Stimulated activated CD4-positive, alpha-beta T cell treated with anti-CD3 and anti-CD28 coated beads, Interleukin-1b, Interleukin-23, amount 100 ng/mL, for 4 hours (primary cell): ENCODE measurements around the gene ENO2.

Experiments
- DNase-seq, 2 donors: peaks; one replicate each; pipeline ENCODE4 v3.0.0-alpha.2; 2020; ENCODE audit warnings: low read depth in 2 of 2

ENO2 gene

GRCh38 chr12:6960593-6961277, 46.4 kb downstream of the ENO2 start:
- no peak for DNase-seq

- peak; percentile 90 to 91 for DNase-seq
Measured at GRCh38 chr12:6961278-6961694, 46.9 kb downstream of the ENO2 start.

- DNase-seq, result no peak
Measured at GRCh38 chr12:6961695-6962284, 47.4 kb downstream of the ENO2 start.

GRCh38 chr12:6962285-6963015, 48.1 kb downstream of the ENO2 start:
- no peak for DNase-seq

- DNase-seq, result no peak
Measured at GRCh38 chr12:6963016-6963731, 48.8 kb downstream of the ENO2 start.

- no peak for DNase-seq
Measured at GRCh38 chr12:6963791-6964413, 49.5 kb downstream of the ENO2 start.

- no peak for DNase-seq
Measured at GRCh38 chr12:6964605-6965025, 50.2 kb downstream of the ENO2 start.

- peak; percentile 83 to 90 for DNase-seq
Measured at GRCh38 chr12:6965026-6965661, 50.8 kb downstream of the ENO2 start.

- no peak for DNase-seq
Measured at GRCh38 chr12:6965714-6966113, 51.3 kb downstream of the ENO2 start.

GRCh38 chr12:6966351-6966750, 52.0 kb downstream of the ENO2 start:
- DNase-seq, result no peak

- DNase-seq, result no peak
Measured at GRCh38 chr12:6967651-6968100, 53.3 kb downstream of the ENO2 start.

GRCh38 chr12:6968426-6968825, 54.0 kb downstream of the ENO2 start:
- DNase-seq, result no peak

- no peak for DNase-seq
Measured at GRCh38 chr12:6970096-6970527, 55.7 kb downstream of the ENO2 start.
